Heart left ventricle (tissue), 16 donors: Measurements from ENCODE around the gene CHRNG. TPM values are rescaled to one million over a fixed set of nuclear protein-coding genes. Genes with fewer than 3 reads are reported as not detected.

ENCODE experiments used
- ATAC-seq, 4 donors: fragments of 200-7000 bp; cut with Tn5 transposase; one replicate each; pipeline ENCODE4 v1.9.1; 2020 to 2022; ENCODE audit warnings: moderate library complexity in 4 of 4, mild to moderate bottlenecking in 3 of 4, moderate number of reproducible peaks in 1 of 4
- DNase-seq, 5 donors: peaks; one replicate each; pipeline ENCODE4 v3.0.0-alpha.2; 2020
- H3K27ac ChIP-seq, 12 donors: fragments of 200-600 bp; sonication (generic) in 4 of 12; one replicate each; pipeline versions ENCODE4 v1.5.0 to v1.8.0; 2016 to 2022; ENCODE audit warnings: mild to moderate bottlenecking in 2 of 12
- H3K27me3 ChIP-seq, 9 donors: fragments of 200-600 bp; sonication (generic) in 2 of 9; one replicate each; pipeline versions ENCODE4 v1.5.1 to v1.8.0; 2016 to 2022; ENCODE audit warnings: mild to moderate bottlenecking in 3 of 9
- H3K36me3 ChIP-seq, 9 donors: fragments of 200-600 bp; sonication (generic) in 2 of 9; one replicate each; pipeline versions ENCODE4 v1.5.0 to v1.8.0; 2018 to 2022; ENCODE audit warnings: mild to moderate bottlenecking in 2 of 9
- H3K4me1 ChIP-seq, 12 donors: fragments of 200-600 bp; sonication (generic) in 4 of 12; one replicate each; pipeline versions ENCODE4 v1.5.0 to v1.8.0; 2016 to 2022; ENCODE audit warnings: mild to moderate bottlenecking in 3 of 12
- H3K4me3 ChIP-seq, 12 donors: fragments of 200-600 bp; sonication (generic) in 4 of 12; one replicate each; pipeline versions ENCODE4 v1.5.0 to v1.8.0; 2017 to 2022; ENCODE audit warnings: mild to moderate bottlenecking in 9 of 12, moderate library complexity in 4 of 12
- H3K9me3 ChIP-seq, 12 donors: fragments of 200-600 bp; sonication (generic) in 4 of 12; one replicate each; pipeline versions ENCODE4 v1.5.0 to v1.8.0; 2016 to 2022; ENCODE audit warnings: mild to moderate bottlenecking in 1 of 12
- POLR2A ChIP-seq, 2 donors: fragments of 450-650 bp; IDR thresholded peaks; one replicate each; pipeline ENCODE4 v1.6.1; 2017; ENCODE audit warnings: antibody characterized with exemption in 2 of 2, mild to moderate bottlenecking in 2 of 2, moderate library complexity in 2 of 2
- WGBS, 4 donors: extraction: QIAGEN DNeasy Blood & Tissue Kit in 2 of 4; methylation state at CpG; one replicate each; pipeline versions ENCODE4 v1.1.5 to v1.1.7; 2013 to 2018; 5-methylcytosine and 5-hydroxymethylcytosine counted together
- intact Hi-C, 10 donors: fragments of 100-400 bp; cut with DNase I; formaldehyde crosslinking; loops; one replicate each; pipeline versions ENCODE4 v1.11.1 to v1.14.2; 2022
- polyA plus RNA-seq, 2 donors: library from polyadenylated mRNA; stranded (reverse); fragments of 200-250 nt; gene quantifications; one replicate each; pipeline ENCODE4 v1.2.3, GENCODE V29; 2013
- total RNA-seq, 9 donors: library from RNA; depleted of rRNA in 2 of 9; stranded (reverse); fragments of >200 nt in 2 of 9; fragmentation: NEBNext Ultra II Directional in 3 of 9; extraction: Animal tissue kit (Norgen Biotek cat#: 25700) in 3 of 9; gene quantifications; one replicate each; pipeline versions ENCODE4 v1.1.0 to v1.2.4, GENCODE V29; 2016 to 2023
- TF ChIP-seq, protein P1 (sequence below), 12 donors: fragments of 200-600 bp; sonication (generic) in 4 of 12; IDR thresholded peaks; one replicate each; pipeline versions ENCODE4 v1.5.0 to v1.8.0; 2018 to 2022; ENCODE audit warnings: antibody characterized with exemption in 12 of 12, mild to moderate bottlenecking in 5 of 12
- donor health status: ischemic (EF 13 %, LVEDD 7.1; RV severe dilation, severe dysfunction).
- donor health status: healthy with polysubstance abuse.
- donor health status: DM: no; HTN: yes; CAD: no.
- donor health status: DM: no; HTN: no; CAD: no.
- donor health status: ischemic (EF 25% LVEDD 6.9; RV normal size, moderate dysfunction).
- donor health status: ischemic (EF 25% LVEDD 5.7; RV mildly dilated, moderate dysfunction).
- donor health status: healthy.
- donor health status: DM: yes; HTN: yes; CAD: no.
- donor health status: ischemic (EF 35%, LVEDD 5.7; RV mildly dilated, moderate dysfunction).
- donor health status: nonischemic (EF 11% LVEDD 7.7; RV severe dilation, severe dysfunction).
- donor health status: DM: yes; HTN: yes; CAD: no.
- donor health status: PGD.
- donor health status: ischemic (EF 29% LVEDD 5.4; RV normal size, mild dysfunction).
- donor health status: nonischemic (EF 23%, LVEDD 6.1; RV moderate dilation, normal function).

Gene CHRNG
- total and polyA plus RNA-seq, 11 donors: not detected

GRCh38 chr2:232573771-232574435 is 34.4 kb downstream of the CHRNG start:
- Histone ChIP-seq H3K9me3 (no peaks in the 10 kb centered on the region), H3K36me3 (peaks cover 0 to 88% (median 62%) of the 10 kb centered on the region in 9 donors), H3K27me3 (no peaks in the 10 kb centered on the region), H3K4me3 (no peak overlapping the region), H3K27ac (no peak overlapping the region), H3K4me1 (no peaks in the 10 kb centered on the region)
- no peak for ATAC-seq
- no peak for DNase-seq
- TF ChIP-seq, protein P1, sequence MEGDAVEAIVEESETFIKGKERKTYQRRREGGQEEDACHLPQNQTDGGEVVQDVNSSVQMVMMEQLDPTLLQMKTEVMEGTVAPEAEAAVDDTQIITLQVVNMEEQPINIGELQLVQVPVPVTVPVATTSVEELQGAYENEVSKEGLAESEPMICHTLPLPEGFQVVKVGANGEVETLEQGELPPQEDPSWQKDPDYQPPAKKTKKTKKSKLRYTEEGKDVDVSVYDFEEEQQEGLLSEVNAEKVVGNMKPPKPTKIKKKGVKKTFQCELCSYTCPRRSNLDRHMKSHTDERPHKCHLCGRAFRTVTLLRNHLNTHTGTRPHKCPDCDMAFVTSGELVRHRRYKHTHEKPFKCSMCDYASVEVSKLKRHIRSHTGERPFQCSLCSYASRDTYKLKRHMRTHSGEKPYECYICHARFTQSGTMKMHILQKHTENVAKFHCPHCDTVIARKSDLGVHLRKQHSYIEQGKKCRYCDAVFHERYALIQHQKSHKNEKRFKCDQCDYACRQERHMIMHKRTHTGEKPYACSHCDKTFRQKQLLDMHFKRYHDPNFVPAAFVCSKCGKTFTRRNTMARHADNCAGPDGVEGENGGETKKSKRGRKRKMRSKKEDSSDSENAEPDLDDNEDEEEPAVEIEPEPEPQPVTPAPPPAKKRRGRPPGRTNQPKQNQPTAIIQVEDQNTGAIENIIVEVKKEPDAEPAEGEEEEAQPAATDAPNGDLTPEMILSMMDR (IDR thresholded peaks at IDR 0.05): no peak
- TF ChIP-seq POLR2A (IDR thresholded peaks at IDR 0.05): no peak
- intact Hi-C loops: no loop called here
- 93 to 96% (median 96%) methylated on average over 8 of the region's 8 CpGs for WGBS, 4 donors

DNA sequence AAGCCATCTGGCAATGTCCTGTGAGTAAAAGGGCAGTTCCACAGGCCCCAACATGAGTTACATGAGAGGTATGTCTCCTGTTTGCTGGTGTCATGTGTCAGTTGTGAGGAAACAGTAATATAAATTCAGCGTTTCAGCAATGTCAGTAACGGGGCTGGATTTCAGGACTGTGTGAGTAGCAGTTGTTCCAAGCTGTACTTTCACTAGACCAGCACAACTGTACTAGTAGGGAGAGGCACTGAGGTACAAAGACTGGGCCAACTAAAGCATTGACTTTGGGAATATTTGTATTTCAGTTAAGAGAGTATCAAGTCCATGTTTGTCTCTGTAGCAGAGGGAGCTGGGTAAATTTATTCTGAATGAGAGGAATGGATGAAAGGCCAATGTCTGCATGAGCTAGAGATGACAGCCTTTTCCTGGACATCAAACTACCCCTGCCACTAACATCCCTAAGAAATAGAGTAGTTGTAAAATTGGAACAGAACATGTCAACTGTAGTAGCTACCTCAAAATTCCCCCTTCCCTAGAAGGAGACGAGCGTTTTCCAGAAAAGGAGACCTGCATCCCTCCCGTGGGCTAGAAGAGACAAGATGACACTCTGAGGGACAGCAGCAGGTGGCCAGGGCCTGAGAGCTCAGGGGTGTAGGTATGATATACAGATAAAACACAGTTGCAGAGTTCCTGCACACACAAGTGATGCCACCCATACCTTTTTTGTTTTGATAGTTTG is 35.3 kb downstream of the CHRNG start:
- Histone ChIP-seq H3K27ac (no peak overlapping the region), H3K9me3 (no peaks in the 10 kb centered on the region), H3K4me3 (no peak overlapping the region), H3K4me1 (peaks cover 0 to 3% (median 0%) of the 10 kb centered on the region in 12 donors), H3K36me3 (peaks cover 0 to 82% (median 53%) of the 10 kb centered on the region in 9 donors), H3K27me3 (no peaks in the 10 kb centered on the region)
- no peak for ATAC-seq
- 90 to 95% (median 93%) methylated on average over 5 of the region's 5 CpGs for WGBS, 4 donors
- intact Hi-C loops: no loop called here
- TF ChIP-seq, protein P1 (IDR thresholded peaks at IDR 0.05): no peak
- TF ChIP-seq POLR2A (IDR thresholded peaks at IDR 0.05): no peak
- no peak for DNase-seq

GRCh38 chr2:232575404-232575746 is 35.9 kb downstream of the CHRNG start:
- no peak for DNase-seq
- Histone ChIP-seq H3K27ac (no peak overlapping the region), H3K4me3 (no peak overlapping the region), H3K9me3 (no peaks in the 10 kb centered on the region), H3K27me3 (no peaks in the 10 kb centered on the region), H3K36me3 (peaks cover 0 to 78% (median 47%) of the 10 kb centered on the region in 9 donors), H3K4me1 (peaks cover 0 to 3% (median 0%) of the 10 kb centered on the region in 12 donors)
- TF ChIP-seq POLR2A (IDR thresholded peaks at IDR 0.05): no peak
- TF ChIP-seq, protein P1 (IDR thresholded peaks at IDR 0.05): no peak
- intact Hi-C loops: no loop called here
- WGBS, 4 donors: 97 to 100% (median 100%) methylated on average over 1 of the region's 1 CpG
- ATAC-seq: no peak

- 82 to 93% (median 91%) methylated on average over 2 of the region's 2 CpGs for WGBS, 4 donors
- H3K4me3 ChIP-seq: no peak overlapping the region
- H3K9me3 ChIP-seq: no peaks in the 10 kb centered on the region
- DNase-seq (no peak), ATAC-seq (peak in 1 of 4 donors; percentile 24)
- no peak overlapping the region for H3K27ac ChIP-seq
- H3K27me3 ChIP-seq: no peaks in the 10 kb centered on the region
- peaks cover 0 to 77% (median 47%) of the 10 kb centered on the region in 9 donors for H3K36me3 ChIP-seq
- no peak for TF ChIP-seq POLR2A (IDR thresholded peaks at IDR 0.05)
- TF ChIP-seq, protein P1 (IDR thresholded peaks at IDR 0.05): no peak
- peaks cover 0 to 3% (median 0%) of the 10 kb centered on the region in 12 donors for H3K4me1 ChIP-seq
- intact Hi-C loops: no loop called here
These were observed 37.5 kb downstream of the CHRNG start for GRCh38 chr2:232576995-232577394.
